Activated naive CD8-positive, alpha-beta T cell treated with anti-CD3 and anti-CD28 coated beads, Interleukin-2, amount 50 U/mL, for 24 hours (primary cell): Measurements from ENCODE around the gene NPR2.

Experiments used
- ATAC-seq: fragments of 150-1000 bp; cut with Tn5 transposase; one replicate; pipeline ENCODE4 v1.10.0; 2021
- DNase-seq: peaks from one replicate; pipeline ENCODE4 v3.0.0; 2021
- H3K27ac Mint-ChIP-seq: one replicate; pipeline ENCODE4 v1.8.0; 2021; ENCODE audit warnings: mild to moderate bottlenecking, mixed read lengths
- H3K27me3 Mint-ChIP-seq: one replicate; pipeline ENCODE4 v1.8.0; 2021; ENCODE audit warnings: mixed read lengths
- H3K36me3 Mint-ChIP-seq: one replicate; pipeline ENCODE4 v1.8.0; 2021; ENCODE audit warnings: low read depth, mixed read lengths
- H3K4me1 Mint-ChIP-seq: one replicate; pipeline ENCODE4 v1.8.0; 2021; ENCODE audit warnings: mixed read lengths
- H3K4me3 Mint-ChIP-seq: one replicate; pipeline ENCODE4 v1.8.0; 2021; ENCODE audit warnings: mild to moderate bottlenecking, moderate library complexity, mixed read lengths
- H3K9me3 Mint-ChIP-seq: one replicate; pipeline ENCODE4 v1.8.0; 2021; ENCODE audit warnings: mixed read lengths

The NPR2 gene

DNA sequence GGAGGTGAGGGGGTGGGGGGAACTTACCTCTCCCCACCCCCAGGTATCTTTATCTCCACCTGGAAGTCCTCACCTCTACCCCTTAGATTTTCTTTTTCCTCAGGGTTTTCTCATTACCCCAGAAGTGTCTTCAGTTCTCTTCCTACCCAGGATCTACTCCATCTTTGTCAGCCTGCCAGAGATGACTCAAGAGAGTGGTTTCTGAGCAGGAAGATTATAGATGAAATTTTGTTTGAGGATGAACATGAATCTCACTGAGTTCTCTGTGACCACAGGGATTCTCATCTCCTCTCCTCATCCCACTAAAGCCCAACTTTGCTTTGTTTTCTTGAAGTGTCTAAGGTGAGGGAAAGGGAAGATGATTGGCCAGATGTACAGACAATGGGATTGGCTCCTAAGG is 28.7 kb downstream of the NPR2 start:
- DNase-seq (no peak), ATAC-seq (no peak)
- no peaks in the 10 kb centered on the region for H3K27me3 Mint-ChIP-seq
- no peak overlapping the region for H3K27ac Mint-ChIP-seq
- peaks cover 5% of the 10 kb centered on the region for H3K4me1 Mint-ChIP-seq
- no peaks in the 10 kb centered on the region for H3K36me3 Mint-ChIP-seq
- no peaks in the 10 kb centered on the region for H3K9me3 Mint-ChIP-seq
- no peak overlapping the region for H3K4me3 Mint-ChIP-seq

DNA sequence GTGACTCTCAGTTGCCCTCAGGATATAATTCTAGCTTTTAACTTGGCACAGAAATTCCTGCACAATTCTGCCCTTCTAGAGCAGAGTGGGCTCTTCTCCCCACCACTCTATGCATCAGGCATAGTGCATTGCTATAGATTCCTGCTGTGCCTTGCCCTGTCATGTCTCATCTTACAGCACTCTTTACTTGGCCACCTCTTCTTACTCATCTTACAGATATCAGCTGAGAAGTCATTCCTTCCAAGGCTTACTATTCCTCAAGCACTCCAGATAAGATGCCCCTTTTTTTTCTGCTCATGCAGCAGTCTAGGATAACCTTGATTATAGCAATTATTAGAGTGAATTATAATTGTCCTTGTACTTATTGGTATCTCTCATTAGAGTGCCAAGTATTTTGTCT is 31.5 kb downstream of the NPR2 start:
- ATAC-seq = no peak

DNA sequence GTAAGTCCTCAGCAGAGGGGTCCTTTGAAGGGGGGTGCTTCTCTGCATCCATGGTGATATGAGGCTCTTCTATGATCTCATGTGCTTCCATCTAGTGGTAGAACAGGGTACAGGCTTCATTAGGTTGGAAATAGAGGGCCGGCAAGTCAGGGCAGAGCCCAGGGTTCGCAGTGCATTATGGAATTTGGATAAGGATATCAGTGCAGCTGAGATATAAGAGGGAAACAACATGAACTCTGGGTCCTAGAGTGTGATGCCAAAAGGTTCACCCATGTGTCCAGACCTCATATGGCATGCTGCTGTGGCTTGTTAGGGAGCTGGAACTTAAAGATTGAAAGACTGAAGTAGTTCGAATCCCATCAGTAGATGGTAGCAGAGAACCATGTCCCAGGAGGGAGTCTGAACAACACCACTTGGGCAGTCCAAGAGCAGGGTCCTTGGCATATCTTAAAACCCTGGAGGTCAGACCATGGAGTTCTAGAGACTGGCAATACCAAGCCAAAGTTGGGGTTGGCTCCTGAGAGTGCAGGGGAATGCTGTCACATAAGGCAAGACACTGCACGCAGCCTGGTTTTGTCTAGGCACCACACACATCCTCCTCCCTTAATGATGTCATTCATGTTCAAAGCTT is 34.8 kb downstream of the NPR2 start:
- Mint-ChIP-seq H3K9me3 (no peaks in the 10 kb centered on the region), H3K27me3 (peaks cover 2% of the 10 kb centered on the region), H3K27ac (no peak overlapping the region), H3K4me1 (peaks cover 17% of the 10 kb centered on the region), H3K36me3 (no peaks in the 10 kb centered on the region), H3K4me3 (no peak overlapping the region)
- ATAC-seq = peak; percentile 57
- no peak for DNase-seq

More for the DNA sequence above, 31.5 kb downstream of the NPR2 start:
- peaks cover 3% of the 10 kb centered on the region for H3K4me1 Mint-ChIP-seq
- H3K27ac Mint-ChIP-seq = no peak overlapping the region
- H3K4me3 Mint-ChIP-seq = no peak overlapping the region
- H3K9me3 Mint-ChIP-seq = no peaks in the 10 kb centered on the region
- H3K27me3 Mint-ChIP-seq = peaks cover 2% of the 10 kb centered on the region
- DNase-seq = no peak
- no peaks in the 10 kb centered on the region for H3K36me3 Mint-ChIP-seq

DNA sequence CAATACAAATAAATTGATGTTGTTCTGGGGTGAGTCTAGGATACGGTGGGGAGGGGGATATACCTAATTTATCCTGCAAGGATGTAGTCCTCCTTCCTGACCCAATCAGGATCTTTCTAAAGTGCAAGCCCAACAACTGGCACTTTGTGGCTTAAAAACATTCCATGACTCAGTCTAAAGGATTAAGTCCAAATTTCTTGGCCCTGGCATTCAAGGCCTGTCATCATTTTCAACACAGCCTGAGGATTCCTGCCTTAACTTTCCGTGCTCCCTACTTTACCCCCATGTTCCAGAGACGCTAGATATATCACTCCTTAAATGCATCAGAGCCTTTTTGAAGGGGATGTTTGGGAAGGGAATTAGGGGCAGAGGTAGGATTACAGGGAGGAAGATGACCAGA is 36.1 kb downstream of the NPR2 start:
- peaks cover 17% of the 10 kb centered on the region for H3K4me1 Mint-ChIP-seq
- peaks cover 2% of the 10 kb centered on the region for H3K27me3 Mint-ChIP-seq
- no peaks in the 10 kb centered on the region for H3K9me3 Mint-ChIP-seq
- peak overlapping the region; percentile 3 for H3K4me3 Mint-ChIP-seq
- H3K36me3 Mint-ChIP-seq = no peaks in the 10 kb centered on the region
- H3K27ac Mint-ChIP-seq = no peak overlapping the region
- ATAC-seq = no peak
- DNase-seq = no peak

DNA sequence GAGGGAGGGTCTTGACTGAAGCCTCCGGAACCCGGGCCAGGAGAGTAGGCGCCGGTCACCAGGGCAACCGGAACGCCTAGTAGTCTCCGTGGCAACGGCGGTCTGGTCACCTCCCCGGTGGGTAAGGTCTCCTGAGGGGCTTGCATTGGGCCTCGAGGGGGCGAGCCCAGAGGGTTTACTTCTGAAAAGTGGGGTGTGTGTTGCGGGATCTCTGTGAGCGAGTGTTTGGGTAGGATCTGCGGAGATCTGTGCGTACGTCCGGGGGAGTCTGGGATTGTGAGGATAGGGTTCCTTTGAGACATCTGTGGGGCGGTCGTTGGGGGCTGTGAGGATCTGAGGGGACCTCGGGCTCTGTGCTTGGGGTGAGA is 37.3 kb downstream of the NPR2 start, which contains the start of gene FAM221B:
Gene FAM221B, minus strand, starts transcription at position 17 of the 368 bp plus-strand sequence. CDS start 2,571 bp downstream, outside the sequence.
- no peaks in the 10 kb centered on the region for H3K36me3 Mint-ChIP-seq
- peak within 1 kb of the TSS; percentile 68 for H3K27ac Mint-ChIP-seq
- peak within 1 kb of the TSS; percentile 88 for H3K4me3 Mint-ChIP-seq
- DNase-seq (peak; percentile 34), ATAC-seq (peak; percentile 3)
- no peaks in the 10 kb centered on the region for H3K9me3 Mint-ChIP-seq
- peaks cover 2% of the 10 kb centered on the region for H3K27me3 Mint-ChIP-seq
- peaks cover 21% of the 10 kb centered on the region for H3K4me1 Mint-ChIP-seq

DNA sequence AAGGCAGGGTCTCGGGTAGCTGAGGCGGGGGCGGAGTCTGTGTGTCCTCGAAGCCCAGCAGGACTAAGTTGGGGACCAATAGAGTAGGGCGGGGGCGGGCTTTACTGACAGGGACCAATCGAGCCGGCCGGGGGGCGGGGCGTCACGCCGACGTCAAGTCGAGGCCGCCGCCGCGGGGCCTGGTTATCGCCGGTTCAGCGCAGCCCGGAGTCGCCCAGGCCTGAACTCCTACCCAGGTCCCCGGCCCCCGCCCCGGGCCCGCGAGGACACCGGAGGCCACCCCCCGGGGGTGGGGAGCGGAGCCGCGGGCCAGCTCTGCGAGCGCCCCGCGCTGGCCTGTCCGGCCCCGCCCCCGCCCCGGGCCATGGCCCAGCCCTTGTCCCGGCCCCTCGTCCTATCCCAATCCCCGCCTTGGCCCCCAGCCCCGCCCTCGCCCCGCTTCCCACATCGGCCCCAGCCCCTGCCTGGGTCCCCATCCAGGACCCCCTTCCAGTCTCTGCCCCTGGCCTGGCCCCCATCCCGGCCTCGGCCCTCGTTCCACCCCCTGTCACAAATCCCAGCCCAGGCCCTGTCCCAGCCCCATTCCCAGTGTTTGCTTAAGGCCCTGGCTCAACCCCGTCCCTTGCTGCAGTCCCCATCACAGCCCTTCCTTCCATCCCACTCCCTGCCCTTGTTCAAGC is 37.8 kb downstream of the NPR2 start, which contains the start of gene TMEM8B:
Gene TMEM8B, plus strand, starts transcription at position 145 of the 680 bp plus-strand sequence. Its CDS starts 220 bp downstream, at position 365.
- peaks cover 21% of the 10 kb centered on the region for H3K4me1 Mint-ChIP-seq
- H3K9me3 Mint-ChIP-seq = no peaks in the 10 kb centered on the region
- H3K27ac Mint-ChIP-seq = peak within 1 kb of the TSS; percentile 68
- ATAC-seq = peak; percentile 89
- H3K36me3 Mint-ChIP-seq = no peaks in the 10 kb centered on the region
- peaks cover 2% of the 10 kb centered on the region for H3K27me3 Mint-ChIP-seq
- peak; percentile 96 for DNase-seq
- H3K4me3 Mint-ChIP-seq = peak within 1 kb of the TSS; percentile 88

DNA sequence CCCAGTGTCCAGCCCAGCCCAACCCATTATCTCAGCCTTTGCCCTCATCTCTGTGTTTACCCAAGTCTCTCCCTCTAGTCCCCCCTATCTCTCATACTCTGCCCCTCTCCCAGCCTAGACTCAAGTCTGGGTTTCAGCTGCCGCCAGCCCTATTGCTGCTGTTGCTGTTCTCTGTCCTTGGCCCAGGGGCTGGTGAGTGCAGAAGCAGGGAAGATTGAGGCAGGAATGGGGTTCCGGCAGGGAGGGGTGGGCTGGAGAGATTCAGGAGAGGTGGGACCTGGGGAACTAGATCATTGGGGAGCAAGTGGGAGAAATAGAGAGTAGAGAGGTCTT is 38.3 kb downstream of the NPR2 start:
- Mint-ChIP-seq H3K4me1 (peaks cover 22% of the 10 kb centered on the region), H3K27me3 (peaks cover 2% of the 10 kb centered on the region), H3K36me3 (no peaks in the 10 kb centered on the region), H3K27ac (no peak overlapping the region), H3K9me3 (no peaks in the 10 kb centered on the region), H3K4me3 (peak overlapping the region; percentile 78)
- ATAC-seq (no peak), DNase-seq (no peak)

DNA sequence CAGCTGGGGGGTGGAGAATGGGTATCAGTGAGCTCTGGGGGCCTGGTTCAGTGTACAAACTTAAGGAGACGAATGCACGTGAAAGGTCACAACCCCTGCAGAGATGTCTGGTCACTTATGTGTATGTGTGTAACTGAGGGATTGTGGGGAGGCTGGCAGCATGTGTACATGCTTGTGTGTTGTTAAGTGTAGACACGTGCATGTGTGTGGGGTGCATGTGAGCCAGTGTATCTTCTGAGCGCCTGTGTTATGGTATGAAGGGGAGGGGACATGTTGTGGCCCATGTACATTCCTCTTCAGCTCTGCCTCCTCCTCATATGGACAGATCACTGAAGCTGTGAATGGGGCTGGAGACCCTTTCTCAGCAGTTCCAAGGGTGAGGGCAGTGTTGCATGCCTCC is 39.6 kb downstream of the NPR2 start:
- no peak for ATAC-seq
- peaks cover 2% of the 10 kb centered on the region for H3K27me3 Mint-ChIP-seq
- peaks cover 22% of the 10 kb centered on the region for H3K4me1 Mint-ChIP-seq
- no peak overlapping the region for H3K4me3 Mint-ChIP-seq
- no peak for DNase-seq
- H3K36me3 Mint-ChIP-seq = no peaks in the 10 kb centered on the region
- H3K9me3 Mint-ChIP-seq = no peaks in the 10 kb centered on the region
- no peak overlapping the region for H3K27ac Mint-ChIP-seq

DNA sequence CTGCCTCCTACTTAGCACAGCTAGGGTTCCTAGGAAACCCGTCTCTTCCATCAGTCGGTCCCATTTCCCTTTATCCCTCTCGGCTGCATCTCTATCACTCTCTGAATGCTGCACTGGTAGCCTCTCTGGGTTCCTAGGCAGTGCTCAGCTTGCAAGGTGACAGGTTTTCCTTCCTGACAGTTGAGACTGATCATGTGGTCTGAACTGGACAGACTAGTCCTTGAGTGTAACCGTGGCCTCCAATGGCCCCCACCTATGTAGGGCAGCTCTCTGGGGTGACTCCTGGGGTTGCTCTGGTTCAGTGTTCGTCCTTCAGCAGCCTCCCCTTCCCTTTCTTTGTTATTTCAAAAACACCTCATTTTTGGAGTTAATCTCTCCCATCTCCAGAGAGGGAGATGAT is 41.4 kb downstream of the NPR2 start:
- H3K36me3 Mint-ChIP-seq = no peaks in the 10 kb centered on the region
- no peaks in the 10 kb centered on the region for H3K9me3 Mint-ChIP-seq
- H3K4me3 Mint-ChIP-seq = no peak overlapping the region
- no peak overlapping the region for H3K27ac Mint-ChIP-seq
- DNase-seq (no peak), ATAC-seq (no peak)
- peaks cover 19% of the 10 kb centered on the region for H3K4me1 Mint-ChIP-seq
- H3K27me3 Mint-ChIP-seq = no peaks in the 10 kb centered on the region

DNA sequence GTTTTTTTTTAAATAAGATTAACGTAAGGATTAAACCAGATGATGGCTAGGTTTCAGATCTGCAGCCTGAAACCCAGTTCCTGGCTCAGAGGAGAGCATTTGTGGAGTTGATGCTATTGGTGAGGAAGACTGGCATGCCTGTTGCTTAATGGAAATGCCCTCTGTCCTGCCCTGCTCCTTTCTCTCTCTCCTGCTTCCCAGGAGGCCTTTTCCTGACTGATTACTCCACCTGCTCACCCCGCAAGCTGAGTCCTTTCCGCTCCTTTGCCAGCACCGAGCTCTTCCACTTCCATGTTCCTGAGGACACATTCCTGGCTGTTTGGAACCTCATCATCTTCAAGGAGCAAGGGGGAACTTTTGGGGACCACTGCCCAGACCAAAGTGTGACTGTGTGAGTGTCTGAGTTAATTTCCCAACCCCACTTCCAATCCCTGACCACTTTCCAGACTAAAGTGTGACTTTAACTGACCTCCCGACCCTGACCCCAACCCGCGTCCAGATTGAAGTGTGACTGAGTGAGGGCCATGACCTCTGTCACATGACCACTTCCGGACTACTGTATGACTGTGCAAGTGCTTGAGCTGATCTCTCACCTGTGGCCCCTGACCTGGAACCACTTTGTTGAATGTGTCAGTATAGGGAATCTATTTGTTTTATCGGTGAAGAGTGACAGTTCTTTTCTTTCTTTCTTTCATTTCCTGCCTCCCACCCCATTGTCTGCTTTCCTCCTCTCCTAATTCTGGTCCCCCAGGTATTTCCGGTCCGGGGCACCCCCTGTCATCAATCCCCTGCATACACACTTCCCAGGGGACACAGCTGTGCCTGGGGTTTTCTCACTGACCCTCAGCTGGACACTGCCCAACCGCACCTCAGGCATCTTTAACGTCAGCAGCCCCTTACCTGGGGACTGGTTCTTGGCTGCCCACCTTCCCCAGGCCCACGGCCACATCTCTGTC is 43.1 kb downstream of the NPR2 start:
- ATAC-seq = no peak
- Mint-ChIP-seq H3K4me1 (peaks cover 10% of the 10 kb centered on the region), H3K36me3 (no peaks in the 10 kb centered on the region), H3K27ac (no peak overlapping the region), H3K9me3 (no peaks in the 10 kb centered on the region), H3K4me3 (no peak overlapping the region), H3K27me3 (no peaks in the 10 kb centered on the region)
- no peak for DNase-seq

DNA sequence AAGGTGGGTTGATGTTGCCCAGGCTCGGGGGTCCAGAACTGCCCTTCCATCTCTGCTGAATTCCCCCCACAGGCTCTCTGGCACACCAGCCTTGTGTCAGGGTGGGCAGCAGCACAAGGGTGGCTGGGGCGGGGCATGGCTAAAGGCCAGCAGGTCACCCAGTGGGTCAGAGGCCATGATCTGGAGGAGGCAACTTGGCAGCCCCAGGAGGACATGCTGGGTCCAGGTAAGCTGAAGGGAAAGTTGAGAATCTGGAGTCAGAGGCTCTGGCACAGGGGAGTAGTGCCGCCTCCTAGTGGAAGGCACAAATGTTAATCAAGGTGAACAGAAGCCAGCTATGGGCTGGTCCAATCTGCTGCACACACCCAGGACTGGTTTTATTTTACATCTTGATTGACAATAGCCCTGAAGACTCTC is 43.8 kb downstream of the NPR2 start:
- ATAC-seq = no peak
- no peak for DNase-seq
- no peaks in the 10 kb centered on the region for H3K9me3 Mint-ChIP-seq
- H3K4me1 Mint-ChIP-seq = peaks cover 7% of the 10 kb centered on the region
- H3K4me3 Mint-ChIP-seq = no peak overlapping the region
- no peaks in the 10 kb centered on the region for H3K36me3 Mint-ChIP-seq
- no peak overlapping the region for H3K27ac Mint-ChIP-seq
- no peaks in the 10 kb centered on the region for H3K27me3 Mint-ChIP-seq

DNA sequence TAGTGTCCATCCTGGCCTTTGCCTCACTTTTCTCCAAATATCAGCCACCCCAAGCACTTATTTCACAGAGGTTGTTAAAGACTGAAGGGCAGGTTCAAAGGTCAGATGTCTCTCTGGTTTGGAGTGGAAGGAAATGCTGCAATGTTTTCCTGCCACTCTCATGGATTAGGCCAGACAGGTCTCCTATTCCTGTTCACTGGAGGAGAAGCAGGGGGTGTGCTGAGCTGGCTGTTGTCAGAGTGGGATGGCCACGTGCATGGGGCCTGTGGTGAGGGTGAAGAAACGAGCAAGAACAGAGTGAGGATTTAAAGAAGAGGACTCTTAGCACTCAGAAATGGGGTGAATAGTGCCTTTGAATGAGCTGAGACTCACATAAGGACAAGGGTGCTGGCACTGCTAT is 44.4 kb downstream of the NPR2 start:
- Mint-ChIP-seq H3K4me1 (peaks cover 7% of the 10 kb centered on the region), H3K36me3 (no peaks in the 10 kb centered on the region), H3K9me3 (no peaks in the 10 kb centered on the region), H3K4me3 (no peak overlapping the region), H3K27ac (no peak overlapping the region), H3K27me3 (no peaks in the 10 kb centered on the region)
- no peak for DNase-seq
- no peak for ATAC-seq

DNA sequence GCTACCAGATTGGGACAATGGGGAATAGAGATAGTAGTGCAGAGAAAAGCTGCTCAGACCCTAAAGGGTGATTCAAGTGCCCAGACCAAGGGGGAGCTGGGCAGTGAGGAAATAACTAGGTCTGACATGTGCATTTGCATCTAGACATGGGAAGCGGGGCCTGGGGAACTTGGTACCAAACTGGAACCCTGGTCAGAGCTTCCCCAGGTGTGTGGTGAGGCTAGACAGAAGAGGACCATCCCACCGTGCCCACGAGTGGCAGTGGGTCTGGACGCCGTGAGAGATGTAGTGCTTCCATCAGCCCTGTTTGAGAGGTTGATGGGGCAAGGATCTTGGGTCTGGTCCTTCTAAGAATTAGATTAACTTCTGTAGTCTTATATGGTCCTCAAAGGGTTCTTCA is 45.2 kb downstream of the NPR2 start:
- H3K27ac Mint-ChIP-seq = no peak overlapping the region
- no peak overlapping the region for H3K4me3 Mint-ChIP-seq
- DNase-seq (no peak), ATAC-seq (no peak)
- H3K9me3 Mint-ChIP-seq = no peaks in the 10 kb centered on the region
- no peaks in the 10 kb centered on the region for H3K27me3 Mint-ChIP-seq
- peaks cover 7% of the 10 kb centered on the region for H3K4me1 Mint-ChIP-seq
- no peaks in the 10 kb centered on the region for H3K36me3 Mint-ChIP-seq

DNA sequence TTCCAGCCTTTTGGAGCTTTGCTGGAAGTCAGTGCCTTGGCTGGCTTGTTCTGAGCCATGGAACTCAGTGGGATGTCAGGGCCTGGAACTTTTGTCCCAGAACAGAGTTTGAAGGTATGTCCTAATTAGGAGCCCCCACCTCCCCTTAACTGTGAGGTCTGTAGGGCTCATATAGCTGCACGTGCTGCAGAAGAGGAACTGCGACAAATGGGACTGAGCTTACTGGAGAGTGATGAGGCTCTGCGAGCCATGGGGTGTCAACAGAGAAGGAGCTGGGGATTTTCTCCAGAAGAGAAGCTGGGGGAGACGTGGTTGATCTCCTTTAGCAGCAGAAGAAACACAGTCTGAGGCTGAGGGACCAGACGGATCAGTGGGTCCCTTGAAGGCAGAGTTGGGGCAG is 48.5 kb downstream of the NPR2 start:
- no peak for ATAC-seq
- no peak for DNase-seq
- H3K9me3 Mint-ChIP-seq = no peaks in the 10 kb centered on the region
- H3K36me3 Mint-ChIP-seq = no peaks in the 10 kb centered on the region
- H3K27ac Mint-ChIP-seq = no peak overlapping the region
- H3K4me3 Mint-ChIP-seq = no peak overlapping the region
- no peaks in the 10 kb centered on the region for H3K27me3 Mint-ChIP-seq
- H3K4me1 Mint-ChIP-seq = peaks cover 9% of the 10 kb centered on the region
